Left lobe of liver (tissue), 2 donors: ENCODE data around the gene NMT2. TPM values are rescaled to one million over a fixed set of nuclear protein-coding genes. Genes with fewer than 3 reads are reported as not detected.

Experiments used
- ATAC-seq: fragments of 200-7000 bp; cut with Tn5 transposase; one replicate; pipeline ENCODE4 v1.9.1; 2020; ENCODE audit warnings: mild to moderate bottlenecking, moderate library complexity
- DNase-seq: peaks from one replicate; pipeline ENCODE4 v3.0.0-alpha.2; 2020; ENCODE audit warnings: low spot score
- total RNA-seq: library from RNA; stranded (reverse); gene quantifications from one replicate; pipeline ENCODE4 v1.2.1, GENCODE V29; 2021
- donor health status: DM: no; HTN: no; CAD: no; lungs with moderate emphysema.
- donor health status: DM: no; HTN: yes; CAD: no.

NMT2 gene
- total RNA-seq, 1 donor from 2014 or later = 19.4 TPM

GRCh38 chr10:15103513-15103912, 65.0 kb downstream of the NMT2 start:
- DNase-seq (no peak), ATAC-seq (no peak)

- DNase-seq (no peak), ATAC-seq (no peak)
Measured at GRCh38 chr10:15099886-15100285, 68.6 kb downstream of the NMT2 start.

- ATAC-seq (peak; percentile 92), DNase-seq (peak; percentile 98)
Measured at GRCh38 chr10:15097011-15097812, 71.3 kb downstream of the NMT2 start, which contains the start of gene RPP38. TSS of gene RPP38 (plus strand) at chr10:15097355. CDS start at chr10:15103315, 5,960 bp downstream.

GRCh38 chr10:15096661-15097010, 71.9 kb downstream of the NMT2 start:
- DNase-seq (no peak), ATAC-seq (peak; percentile 23)

GRCh38 chr10:15092855-15093408, 75.6 kb downstream of the NMT2 start:
- ATAC-seq (no peak), DNase-seq (no peak)

GRCh38 chr10:15091418-15091817, 77.1 kb downstream of the NMT2 start:
- DNase-seq (no peak), ATAC-seq (no peak)

- DNase-seq (peak; percentile 72), ATAC-seq (peak; percentile 90)
Measured at GRCh38 chr10:15088428-15089261, 79.8 kb downstream of the NMT2 start, which contains the start of gene ACBD7. TSS of gene ACBD7 (minus strand) at chr10:15088776. CDS start at chr10:15088728, 48 bp downstream.

GRCh38 chr10:15084502-15084922, 84.0 kb downstream of the NMT2 start:
- peak; percentile 86 for ATAC-seq
- DNase-seq = peak; percentile 62

GRCh38 chr10:15083674-15084501, 84.6 kb downstream of the NMT2 start:
- DNase-seq (peak; percentile 36), ATAC-seq (no peak)

GRCh38 chr10:15075421-15075820, 93.1 kb downstream of the NMT2 start:
- peak; percentile 15 for DNase-seq

GRCh38 chr10:15072358-15072757, 96.1 kb downstream of the NMT2 start:
- ATAC-seq = no peak
- DNase-seq = no peak

More at GRCh38 chr10:15075421-15075820, 93.1 kb downstream of the NMT2 start:
- ATAC-seq = no peak

GRCh38 chr10:15069230-15069629, 99.3 kb downstream of the NMT2 start:
- DNase-seq (no peak), ATAC-seq (no peak)

- ATAC-seq (no peak), DNase-seq (no peak)
Measured at GRCh38 chr10:15068802-15069201, 99.7 kb downstream of the NMT2 start.

GRCh38 chr10:15067154-15067553, 101.3 kb downstream of the NMT2 start:
- no peak for ATAC-seq
- DNase-seq = no peak

GRCh38 chr10:15060638-15061037, 107.9 kb downstream of the NMT2 start:
- DNase-seq = no peak

GRCh38 chr10:15059914-15060313, 108.6 kb downstream of the NMT2 start:
- DNase-seq (no peak), ATAC-seq (no peak)

More at GRCh38 chr10:15060638-15061037, 107.9 kb downstream of the NMT2 start:
- no peak for ATAC-seq

- ATAC-seq (no peak), DNase-seq (no peak)
Measured at GRCh38 chr10:15058689-15059088, 109.8 kb downstream of the NMT2 start.
